GM18907 (cell line): ENCODE measurements around the gene ZBTB38.

Experiments
- ATAC-seq: cut with Tn5 transposase; IDR thresholded peaks from one replicate; pipeline ENCODE4 v1.9.1; 2021; ENCODE audit warnings: mild to moderate bottlenecking, moderate library complexity; ENCODE audit not compliant: unreplicated experiment

The ZBTB38 gene

GRCh38 chr3:141368062-141368924 is at the start of gene ZBTB38:
Gene ZBTB38 (plus strand): TSS chr3:141368504. CDS start chr3:141442389, 73,885 bp downstream.
- ATAC-seq: no peak

GRCh38 chr3:141320399-141321108 is 47.8 kb upstream of the ZBTB38 start:
- no peak for ATAC-seq

- no peak for ATAC-seq
Measured at GRCh38 chr3:141321109-141321497, 47.2 kb upstream of the ZBTB38 start.

DNA sequence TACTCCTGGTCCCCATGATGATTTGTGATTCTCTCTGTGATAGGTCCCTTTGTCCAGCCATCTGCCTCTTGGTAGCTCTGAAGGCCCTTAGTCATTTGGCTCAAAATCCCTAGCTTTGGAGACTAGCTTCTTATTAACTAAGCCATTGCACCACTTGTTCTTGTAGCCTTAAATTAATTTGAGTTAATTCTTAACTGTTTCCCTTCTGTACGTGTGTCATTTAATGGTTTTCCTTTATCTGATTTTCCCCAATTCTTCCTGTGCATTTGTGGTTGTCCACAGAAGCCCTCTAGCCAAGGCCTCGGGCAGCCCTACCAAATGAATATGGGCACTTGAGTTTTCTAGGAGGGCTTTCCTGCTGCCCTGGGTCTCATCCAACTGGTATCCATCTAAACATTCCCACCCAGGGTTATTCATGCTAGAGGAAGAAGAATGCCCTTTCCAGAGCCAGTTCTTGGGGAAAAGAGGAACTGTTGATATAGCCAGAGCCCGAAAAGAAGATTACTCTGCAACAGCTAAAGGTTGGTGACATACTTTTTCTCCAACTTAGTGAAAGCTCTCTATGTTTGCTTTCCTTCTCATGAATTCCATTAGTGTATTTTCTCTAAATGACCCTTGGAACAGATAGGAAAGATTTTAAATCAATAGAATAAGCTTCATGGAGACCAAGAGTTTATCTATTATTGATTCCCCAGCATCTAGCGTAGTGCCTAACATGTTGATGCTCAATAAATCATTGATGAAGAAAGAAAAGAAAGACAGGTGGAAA is 44.2 kb upstream of the ZBTB38 start:
- no peak for ATAC-seq

GRCh38 chr3:141326123-141326522 is 42.2 kb upstream of the ZBTB38 start:
- no peak for ATAC-seq

DNA sequence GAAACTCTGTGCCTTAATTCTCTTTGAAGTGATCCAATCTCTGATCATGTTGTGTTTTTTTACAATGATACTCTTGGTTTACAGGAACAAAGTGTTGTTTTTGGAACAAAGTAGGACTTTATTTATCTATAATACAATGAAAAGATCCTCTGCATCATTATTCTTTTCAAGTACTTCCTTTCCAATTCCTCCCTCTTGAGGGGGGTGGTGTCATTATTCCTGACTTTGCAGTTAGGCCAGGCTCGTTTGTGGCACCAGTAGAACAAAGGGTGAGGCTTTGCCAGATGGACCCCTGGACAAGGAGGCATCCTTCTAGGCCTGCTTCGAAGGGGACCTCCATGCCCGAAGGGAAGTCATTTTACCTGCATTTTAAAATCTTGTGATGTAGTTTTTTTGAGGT is 41.7 kb upstream of the ZBTB38 start:
- ATAC-seq: no peak

- ATAC-seq: peak; percentile 43
Measured at GRCh38 chr3:141328286-141329166, 39.8 kb upstream of the ZBTB38 start.

GRCh38 chr3:141330235-141330634 is 38.1 kb upstream of the ZBTB38 start:
- ATAC-seq: no peak

DNA sequence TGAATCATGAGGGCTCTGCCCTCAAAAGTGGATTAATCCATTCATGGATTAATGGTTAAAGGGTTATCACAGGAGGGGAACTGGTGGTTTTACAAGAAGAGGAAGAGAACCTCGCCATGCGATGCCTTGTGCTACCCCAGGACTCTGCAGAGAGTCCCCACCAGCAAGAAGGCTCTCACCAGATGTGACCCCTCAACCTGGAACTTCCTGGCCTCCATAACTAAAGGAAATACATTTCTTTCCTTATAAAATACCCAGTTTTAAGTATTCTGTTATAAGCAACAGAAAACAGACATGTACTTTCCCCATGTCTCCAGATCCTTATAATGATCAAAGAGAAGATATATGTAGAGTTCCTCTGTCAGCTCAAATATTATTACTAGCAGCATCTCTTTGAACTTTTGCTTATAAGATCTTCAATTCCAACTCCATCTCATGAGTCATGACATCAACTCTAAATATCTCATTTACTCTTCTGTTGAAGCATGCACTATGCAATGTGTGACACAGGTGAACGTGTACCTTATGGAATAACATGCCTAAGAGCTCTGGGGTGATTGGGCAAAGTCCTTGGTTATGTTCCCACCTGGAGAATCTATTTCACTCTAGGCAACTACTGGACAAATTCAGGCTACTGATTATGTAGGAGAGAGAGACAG is 37.5 kb upstream of the ZBTB38 start:
- ATAC-seq: no peak

DNA sequence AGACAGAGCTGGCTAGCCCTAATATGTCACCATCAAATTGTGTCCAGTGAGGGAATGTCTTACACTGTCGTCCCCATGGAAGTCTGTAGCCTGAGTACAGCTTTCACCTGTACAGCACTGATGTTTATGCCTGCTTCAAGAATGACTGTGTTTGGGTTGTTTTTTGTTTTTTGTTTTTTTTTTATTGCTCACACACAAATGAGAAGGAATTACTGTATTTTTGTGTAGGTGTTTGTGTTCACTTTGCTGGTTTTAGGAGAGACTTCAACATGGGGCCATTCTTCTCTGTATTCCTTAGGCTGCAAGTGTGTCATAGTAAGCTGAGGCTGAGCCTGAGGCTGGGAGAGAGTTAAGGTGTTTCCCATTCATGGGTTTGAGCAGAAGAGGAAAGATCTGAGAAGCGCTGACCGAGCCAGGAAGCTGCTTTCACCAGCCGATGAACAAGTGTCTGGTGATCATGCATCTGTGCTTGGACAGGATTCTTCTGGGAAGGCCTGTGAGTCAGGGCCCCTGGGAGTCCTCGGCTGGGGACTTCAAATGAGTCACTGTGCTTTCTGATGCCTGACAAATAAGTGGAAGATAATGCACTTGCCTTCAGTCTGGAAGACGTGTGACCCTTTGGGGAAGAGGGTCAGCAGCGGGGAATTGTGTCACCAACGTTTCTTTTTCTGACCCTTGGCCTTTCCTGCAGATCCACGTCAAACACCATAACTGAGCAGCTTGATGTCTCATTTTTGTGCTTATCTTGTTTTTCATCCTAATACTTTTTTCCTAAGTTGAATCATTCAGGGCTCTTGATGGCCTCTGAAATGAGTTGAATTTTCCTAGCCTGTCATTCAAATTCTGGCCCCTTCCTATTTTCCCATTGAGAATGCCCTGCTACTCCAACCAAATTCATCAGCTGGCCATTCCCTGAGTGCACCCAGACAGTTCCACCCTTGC is 36.7 kb upstream of the ZBTB38 start:
- peak; percentile 52 for ATAC-seq

DNA sequence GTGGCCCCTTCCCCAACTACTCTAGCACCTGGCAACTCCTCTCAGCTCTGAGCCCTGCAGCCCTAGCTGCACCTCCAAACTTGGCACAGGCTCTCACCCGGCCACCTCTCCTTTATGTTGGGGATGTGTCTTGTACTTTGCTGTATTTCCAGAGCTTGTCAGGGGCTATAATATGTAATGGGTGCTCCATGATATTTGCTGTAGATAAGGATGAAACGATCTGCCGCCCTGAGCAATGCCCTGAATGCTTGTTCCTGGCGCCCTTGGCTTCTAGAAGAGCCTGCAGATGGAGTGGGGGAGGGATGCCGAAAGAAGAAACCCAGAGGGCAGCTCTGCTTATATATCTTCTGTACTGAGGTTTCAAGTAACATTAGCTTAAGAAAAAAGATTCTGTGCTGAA is 35.9 kb upstream of the ZBTB38 start:
- no peak for ATAC-seq

DNA sequence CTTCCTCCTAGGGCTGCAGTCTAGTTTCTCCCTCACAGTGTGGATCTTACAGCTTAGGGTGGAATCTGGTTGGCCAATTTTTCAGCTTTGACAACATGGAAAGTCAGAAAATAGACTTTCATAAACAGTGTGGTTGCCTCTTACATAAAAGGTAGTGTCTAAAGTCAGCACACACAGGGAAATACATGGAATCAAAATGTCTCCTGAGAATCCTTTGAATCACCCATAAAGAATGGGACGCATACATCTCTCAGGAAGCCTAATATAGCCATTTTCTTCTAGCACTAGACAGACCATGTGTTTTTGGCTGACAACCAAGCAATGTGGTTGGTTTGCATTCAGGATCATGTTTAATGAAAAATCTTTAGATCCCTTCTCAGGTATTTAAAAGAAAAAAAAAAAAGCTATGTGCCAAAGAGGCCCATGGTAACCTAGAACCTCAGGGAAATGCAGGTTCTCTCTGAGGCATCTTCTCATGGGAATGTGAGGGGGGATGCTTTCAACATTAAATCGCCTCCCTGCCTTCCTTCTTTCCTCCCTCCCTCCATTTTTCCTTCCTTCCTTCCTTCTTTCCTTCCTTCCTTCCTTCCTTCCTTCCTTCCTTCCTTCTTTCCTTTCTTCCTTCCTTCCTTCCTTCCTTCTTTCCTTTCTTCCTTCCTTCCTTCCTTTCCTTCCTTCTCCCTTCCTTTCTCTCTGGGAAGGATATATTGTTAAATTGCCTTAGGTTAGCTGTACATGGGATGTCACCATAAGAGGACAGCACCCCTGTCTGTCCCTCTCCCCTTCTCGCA is 34.3 kb upstream of the ZBTB38 start:
- no peak for ATAC-seq

DNA sequence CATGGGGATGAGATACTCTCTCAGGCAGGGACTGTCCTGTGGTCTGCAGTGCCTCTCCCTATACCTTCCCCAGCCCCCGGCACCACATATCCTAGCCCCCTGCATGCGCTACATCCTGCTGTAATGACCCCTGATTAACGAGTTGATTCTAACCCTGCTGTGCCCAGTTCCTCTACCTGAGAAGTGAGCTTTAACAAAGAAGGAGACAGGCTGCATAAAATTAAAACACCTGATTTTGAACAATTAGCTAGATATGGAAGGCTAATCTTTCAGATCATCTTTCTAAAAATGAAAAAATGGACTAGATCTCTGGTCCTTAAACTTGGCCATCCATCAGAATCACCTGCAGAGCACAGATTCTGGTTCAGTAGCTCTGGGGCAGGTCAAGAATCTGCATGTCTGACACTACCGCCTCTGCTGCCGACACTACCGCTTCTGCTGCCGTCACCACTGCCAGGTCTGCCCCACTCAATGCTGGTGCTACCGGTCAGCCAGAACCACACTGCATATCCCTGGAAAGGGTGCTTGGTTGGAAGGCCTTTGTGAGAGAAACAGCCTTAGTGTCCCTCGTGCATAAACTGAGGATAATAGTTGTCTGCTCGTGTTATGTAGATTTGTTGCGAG is 33.6 kb upstream of the ZBTB38 start:
- no peak for ATAC-seq

DNA sequence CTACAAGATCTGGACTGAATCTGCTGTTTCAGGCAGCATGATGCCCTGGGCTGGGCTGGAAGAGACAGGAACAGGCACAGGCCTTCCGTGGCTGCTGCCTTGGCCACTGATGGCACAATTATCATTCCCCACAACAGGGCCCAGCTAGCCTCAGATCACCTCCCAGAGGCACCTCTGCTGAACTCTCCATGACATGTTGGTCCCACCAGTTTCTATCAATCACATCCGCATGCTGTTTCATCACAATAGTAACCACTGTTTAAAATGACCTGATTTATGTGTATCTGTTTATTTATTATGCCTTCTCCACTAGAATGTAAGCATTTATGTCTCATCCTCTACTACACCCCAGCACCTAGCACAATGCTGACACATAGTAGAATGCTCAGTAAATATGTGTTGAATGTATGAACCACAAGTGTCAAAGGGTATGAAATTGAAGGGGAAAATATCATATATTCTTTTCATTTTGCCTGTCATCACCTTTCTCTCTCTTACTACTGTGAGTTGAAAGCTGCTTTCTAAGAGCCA is 32.7 kb upstream of the ZBTB38 start:
- no peak for ATAC-seq

- ATAC-seq: peak; percentile 92
Measured at GRCh38 chr3:141336672-141337522, 31.4 kb upstream of the ZBTB38 start.

GRCh38 chr3:141337523-141337854 is 30.8 kb upstream of the ZBTB38 start:
- ATAC-seq: no peak

DNA sequence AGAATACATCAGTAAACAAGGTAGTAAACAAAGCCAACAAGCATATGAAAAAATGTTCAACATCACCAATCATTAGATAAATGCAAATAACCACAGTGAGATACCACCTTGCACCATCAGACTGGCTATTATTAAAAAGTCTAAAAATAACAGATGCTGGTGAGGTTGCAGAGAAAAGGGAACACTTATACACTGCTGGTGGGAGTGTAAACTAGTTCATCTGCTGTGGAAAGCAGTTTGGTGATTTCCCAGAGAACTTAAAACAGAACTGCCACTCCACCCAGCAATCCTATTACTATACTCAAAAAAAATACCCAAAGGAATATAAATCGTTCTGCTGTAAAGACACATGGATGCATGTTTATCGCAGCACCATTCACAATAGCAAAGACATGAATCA is 30.3 kb upstream of the ZBTB38 start:
- no peak for ATAC-seq
